ENCODE measurements around the gene NAALADL1. TPM values are rescaled to one million over a fixed set of nuclear protein-coding genes. Genes with fewer than 3 reads are reported as not detected.
A peak's percentile ranks its signal among the peaks of the same experiment; 100 is the strongest.

Gene NAALADL1
- total and polyA plus RNA-seq, 9 of the 15 experiments (the other 6 are each of a cell fraction or from before 2014, with no cell fraction given) = 0.06 to 0.72 (median 0.22) TPM; not detected in 4

GRCh38 chr11:65083834-65084597 is 25.7 kb upstream of the NAALADL1 start, which contains the start of the genes CDCA5 and ZFPL1 (continued):
- TF ChIP-seq, protein P1, sequence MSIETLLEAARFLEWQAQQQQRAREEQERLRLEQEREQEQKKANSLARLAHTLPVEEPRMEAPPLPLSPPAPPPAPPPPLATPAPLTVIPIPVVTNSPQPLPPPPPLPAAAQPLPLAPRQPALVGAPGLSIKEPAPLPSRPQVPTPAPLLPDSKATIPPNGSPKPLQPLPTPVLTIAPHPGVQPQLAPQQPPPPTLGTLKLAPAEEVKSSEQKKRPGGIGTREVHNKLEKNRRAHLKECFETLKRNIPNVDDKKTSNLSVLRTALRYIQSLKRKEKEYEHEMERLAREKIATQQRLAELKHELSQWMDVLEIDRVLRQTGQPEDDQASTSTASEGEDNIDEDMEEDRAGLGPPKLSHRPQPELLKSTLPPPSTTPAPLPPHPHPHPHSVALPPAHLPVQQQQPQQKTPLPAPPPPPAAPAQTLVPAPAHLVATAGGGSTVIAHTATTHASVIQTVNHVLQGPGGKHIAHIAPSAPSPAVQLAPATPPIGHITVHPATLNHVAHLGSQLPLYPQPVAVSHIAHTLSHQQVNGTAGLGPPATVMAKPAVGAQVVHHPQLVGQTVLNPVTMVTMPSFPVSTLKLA (conservative IDR thresholded peaks at IDR 0.05) = peak; percentile 94 to 97
- TF ChIP-seq PHB (CRISPR knock-in tag; IDR thresholded peaks at IDR 0.05) (no peak), ETV1 (tag; conservative IDR thresholded peaks at IDR 0.05; ENCODE audit: low read depth) (peak; percentile 86), ZNF280B (CRISPR knock-in tag; IDR thresholded peaks at IDR 0.05) (no peak), YY1 (IDR thresholded peaks at IDR 0.05; ENCODE audit: borderline replicate concordance in 1 of 3, control insufficient read depth in 1 of 3, extremely low read depth in 1 of 3, insufficient read depth in 3 of 3, insufficient read length in 1 of 3, insufficient replicate concordance in 2 of 3, low read depth in 1 of 3, low read length in 2 of 3) (peak in 2 of 3 experiments; percentile 71 to 83), KDM5B (IDR thresholded peaks at IDR 0.05; ENCODE audit: insufficient replicate concordance, low read depth, low read length) (peak; percentile 75), POU5F1 (IDR thresholded peaks at IDR 0.05; ENCODE audit: borderline replicate concordance, low read depth, low read length, partially characterized antibody) (peak; percentile 67), ZNF212 (CRISPR knock-in tag; IDR thresholded peaks at IDR 0.05) (0 out of 2 replicates have a peak, but pooled peaks have one; percentile 55), FIP1L1 (IDR thresholded peaks at IDR 0.05; ENCODE audit: low read depth, low read length, poor library complexity, severe bottlenecking) (peak; percentile 90), ZNF282 (CRISPR knock-in tag; IDR thresholded peaks at IDR 0.05) (no peak), E2F3 (CRISPR knock-in tag; IDR thresholded peaks at IDR 0.05) (peak; percentile 94), PCBP2 (IDR thresholded peaks at IDR 0.05; ENCODE audit: low read depth, low read length, poor library complexity, severe bottlenecking) (no peak), GABPA (tag; conservative IDR thresholded peaks at IDR 0.05; ENCODE audit: low read depth) (peak; percentile 99), SRF (CRISPR knock-in tag; IDR thresholded peaks at IDR 0.05) (peak in 1 of 2 experiments; percentile 54; a peak in 1 of 4 replicates), FOXJ2 (tag; IDR thresholded peaks at IDR 0.05) (peak; percentile 59; the same call in 1 of the 2 replicates), EP300 (IDR thresholded peaks at IDR 0.05; ENCODE audit: low read length) (peak; percentile 55), NBN (IDR thresholded peaks at IDR 0.05; ENCODE audit: low read depth) (peak; percentile 93), TBP (optimal IDR thresholded peaks at IDR 0.05; ENCODE audit: low read depth, low read length) (peak; percentile 50), SLC30A9 (CRISPR knock-in tag; IDR thresholded peaks at IDR 0.05) (no peak), RBBP5 (IDR thresholded peaks at IDR 0.05; ENCODE audit: borderline replicate concordance, insufficient read depth, low read length, poor library complexity, severe bottlenecking) (peak; percentile 84)
- TF ChIP-seq, protein P2, sequence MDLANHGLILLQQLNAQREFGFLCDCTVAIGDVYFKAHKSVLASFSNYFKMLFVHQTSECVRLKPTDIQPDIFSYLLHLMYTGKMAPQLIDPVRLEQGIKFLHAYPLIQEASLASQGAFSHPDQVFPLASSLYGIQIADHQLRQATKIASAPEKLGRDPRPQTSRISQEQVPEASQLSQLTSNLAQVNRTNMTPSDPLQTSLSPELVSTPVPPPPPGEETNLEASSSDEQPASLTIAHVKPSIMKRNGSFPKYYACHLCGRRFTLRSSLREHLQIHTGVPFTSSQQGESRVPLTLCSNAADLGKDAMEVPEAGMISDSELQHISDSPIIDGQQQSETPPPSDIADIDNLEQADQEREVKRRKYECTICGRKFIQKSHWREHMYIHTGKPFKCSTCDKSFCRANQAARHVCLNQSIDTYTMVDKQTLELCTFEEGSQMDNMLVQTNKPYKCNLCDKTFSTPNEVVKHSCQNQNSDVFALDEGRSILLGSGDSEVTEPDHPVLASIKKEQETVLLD (IDR thresholded peaks at IDR 0.05) = 0 out of 2 replicates have a peak, but pooled peaks have one; percentile 18

All from K562 (cell line).